Smooth muscle cell of the coronary artery (primary cell): ENCODE data around the gene ADAMTSL5. TPM values are rescaled to one million over a fixed set of nuclear protein-coding genes. Genes with fewer than 3 reads are reported as not detected.

ENCODE experiments used
- total RNA-seq: library from RNA; depleted of rRNA; stranded (reverse); fragments of >200 nt; gene quantifications from 2 replicates; pipeline ENCODE4 v1.2.3, GENCODE V29; 2014; ENCODE audit warnings: low replicate concordance

Gene ADAMTSL5, protein sequence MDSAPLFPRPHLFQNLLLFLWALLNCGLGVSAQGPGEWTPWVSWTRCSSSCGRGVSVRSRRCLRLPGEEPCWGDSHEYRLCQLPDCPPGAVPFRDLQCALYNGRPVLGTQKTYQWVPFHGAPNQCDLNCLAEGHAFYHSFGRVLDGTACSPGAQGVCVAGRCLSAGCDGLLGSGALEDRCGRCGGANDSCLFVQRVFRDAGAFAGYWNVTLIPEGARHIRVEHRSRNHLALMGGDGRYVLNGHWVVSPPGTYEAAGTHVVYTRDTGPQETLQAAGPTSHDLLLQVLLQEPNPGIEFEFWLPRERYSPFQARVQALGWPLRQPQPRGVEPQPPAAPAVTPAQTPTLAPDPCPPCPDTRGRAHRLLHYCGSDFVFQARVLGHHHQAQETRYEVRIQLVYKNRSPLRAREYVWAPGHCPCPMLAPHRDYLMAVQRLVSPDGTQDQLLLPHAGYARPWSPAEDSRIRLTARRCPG
- 1.3 and 2.6 TPM in 2 replicates for total RNA-seq

DNA sequence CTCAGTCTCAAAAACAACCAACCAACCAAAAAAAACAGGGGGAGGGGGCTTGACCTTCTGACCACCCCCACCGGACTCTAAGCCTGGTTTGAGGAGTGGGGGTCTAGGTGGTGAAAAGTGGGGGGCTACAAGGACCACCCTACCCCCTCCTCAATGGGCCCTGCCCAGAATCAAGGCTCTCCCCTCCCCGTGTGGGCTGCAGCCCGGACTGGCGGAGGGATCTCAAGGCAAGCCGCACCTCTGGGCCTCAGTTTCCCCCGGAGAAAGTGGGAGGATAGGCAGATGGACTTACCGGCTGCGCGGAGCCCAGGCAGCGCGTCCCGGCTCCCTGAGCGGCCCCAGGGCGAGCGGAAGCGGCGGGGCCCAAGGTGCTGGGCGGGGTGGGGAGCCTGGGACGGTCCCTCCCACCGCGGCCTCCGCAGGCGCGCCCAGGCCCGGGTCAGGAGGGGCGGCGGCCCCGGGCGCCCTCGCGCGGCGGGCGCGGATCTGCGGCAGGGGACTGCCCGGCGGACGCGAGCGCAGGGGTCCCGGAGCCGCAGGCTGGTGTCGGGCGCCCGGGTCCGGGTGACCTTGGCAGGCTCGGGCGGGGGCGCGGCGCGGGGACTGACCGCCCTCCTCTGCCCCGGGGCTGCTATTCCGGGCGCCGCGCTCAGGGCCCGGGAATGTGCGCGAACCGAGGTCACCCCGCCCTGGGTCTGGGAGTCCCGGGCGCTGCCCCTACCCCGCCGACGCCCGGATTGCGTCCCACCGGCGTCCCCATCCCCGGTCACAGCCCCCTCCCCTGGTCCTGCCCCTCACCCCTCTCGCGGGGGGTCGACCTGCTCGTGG lies at the start of gene ADAMTSL5:
Gene ADAMTSL5 (minus strand): TSS at position 349 of the 828 bp plus-strand sequence. CDS start 2,076 bp downstream, outside the sequence.

DNA sequence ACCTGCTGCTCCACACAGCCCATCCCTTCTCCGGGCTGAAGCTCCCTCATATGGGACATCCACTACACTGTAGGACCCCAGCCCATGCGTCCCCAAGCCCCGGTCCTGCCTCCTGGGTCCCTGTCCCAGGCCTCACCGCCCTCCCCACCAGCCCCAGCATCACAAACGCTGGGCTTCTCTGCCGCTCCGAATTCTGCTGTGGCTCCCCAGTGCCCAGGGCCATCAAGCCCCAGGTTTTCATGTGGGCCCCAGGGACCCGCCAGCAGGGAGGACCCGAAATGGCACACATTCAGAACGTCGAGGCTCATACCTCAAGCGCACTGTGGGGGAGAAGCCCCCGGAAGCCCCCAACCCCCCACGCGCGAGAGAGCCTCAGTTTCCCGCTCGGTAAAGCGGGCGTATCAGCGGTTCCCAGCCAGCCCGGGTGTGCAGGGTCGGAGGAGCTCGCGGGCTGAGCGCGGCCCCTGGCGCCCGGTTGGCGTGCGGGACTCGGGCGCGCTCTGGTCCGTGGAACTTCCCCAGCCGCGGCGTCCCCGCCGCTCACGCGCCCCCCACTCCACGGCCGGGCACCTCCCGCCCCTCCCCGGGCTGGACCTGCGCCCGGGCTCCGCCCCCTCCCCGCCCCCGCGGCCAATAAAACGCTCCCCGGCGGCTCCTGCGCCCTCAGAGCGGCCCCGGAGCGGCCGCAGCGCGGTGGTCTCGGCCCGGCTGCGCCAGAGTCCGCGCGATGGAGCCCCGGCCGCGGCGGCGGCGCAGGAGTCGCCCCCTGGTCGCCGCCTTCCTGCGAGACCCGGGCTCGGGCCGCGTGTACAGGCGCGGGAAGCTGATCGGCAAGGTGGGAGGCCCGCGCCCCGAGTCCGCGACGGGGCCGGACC lies 10.8 kb upstream of the ADAMTSL5 start, which contains the start of gene PLK5:
Gene PLK5 (plus strand): TSS at position 666 of the 875 bp plus-strand sequence. CDS start 2,920 bp downstream, outside the sequence.

DNA sequence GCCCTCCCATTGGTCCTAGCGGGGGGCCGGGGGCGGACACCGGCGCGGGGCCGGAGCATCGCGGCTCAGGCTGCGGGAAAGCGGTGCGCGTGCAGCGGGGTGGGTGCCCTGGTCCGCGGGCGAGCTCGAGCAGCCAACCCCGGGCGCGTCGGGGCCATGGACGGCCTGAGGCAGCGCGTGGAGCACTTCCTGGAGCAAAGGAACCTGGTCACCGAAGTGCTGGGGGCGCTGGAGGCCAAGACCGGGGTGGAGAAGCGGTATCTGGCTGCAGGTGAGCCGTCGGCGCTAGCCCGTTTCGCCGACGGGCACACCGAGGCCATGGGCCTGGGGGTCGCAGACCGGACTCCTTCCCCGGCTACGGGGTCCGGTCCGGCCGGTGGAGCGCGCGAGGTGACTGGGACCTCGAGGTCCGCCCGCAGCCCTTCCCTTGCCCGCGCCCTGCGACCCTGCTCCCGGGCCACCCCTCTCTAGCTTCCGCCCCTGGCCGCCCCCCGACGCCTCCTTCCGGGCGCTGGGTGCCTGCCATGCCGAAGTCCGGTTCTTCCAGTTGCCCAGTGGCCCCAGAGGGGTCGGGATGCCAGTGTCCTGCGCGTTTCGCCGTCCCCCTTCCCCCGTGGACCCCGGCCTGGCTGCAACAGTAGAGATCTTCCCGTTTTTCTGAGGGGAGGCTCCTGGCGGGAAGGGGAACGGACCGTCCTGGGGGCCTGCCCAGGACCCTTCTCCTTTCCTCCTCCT lies 21.5 kb downstream of the ADAMTSL5 start, which contains the start of gene REEP6:
Gene REEP6 (plus strand): TSS at position 68 of the 735 bp plus-strand sequence. CDS start 89 bp downstream, at position 157.

DNA sequence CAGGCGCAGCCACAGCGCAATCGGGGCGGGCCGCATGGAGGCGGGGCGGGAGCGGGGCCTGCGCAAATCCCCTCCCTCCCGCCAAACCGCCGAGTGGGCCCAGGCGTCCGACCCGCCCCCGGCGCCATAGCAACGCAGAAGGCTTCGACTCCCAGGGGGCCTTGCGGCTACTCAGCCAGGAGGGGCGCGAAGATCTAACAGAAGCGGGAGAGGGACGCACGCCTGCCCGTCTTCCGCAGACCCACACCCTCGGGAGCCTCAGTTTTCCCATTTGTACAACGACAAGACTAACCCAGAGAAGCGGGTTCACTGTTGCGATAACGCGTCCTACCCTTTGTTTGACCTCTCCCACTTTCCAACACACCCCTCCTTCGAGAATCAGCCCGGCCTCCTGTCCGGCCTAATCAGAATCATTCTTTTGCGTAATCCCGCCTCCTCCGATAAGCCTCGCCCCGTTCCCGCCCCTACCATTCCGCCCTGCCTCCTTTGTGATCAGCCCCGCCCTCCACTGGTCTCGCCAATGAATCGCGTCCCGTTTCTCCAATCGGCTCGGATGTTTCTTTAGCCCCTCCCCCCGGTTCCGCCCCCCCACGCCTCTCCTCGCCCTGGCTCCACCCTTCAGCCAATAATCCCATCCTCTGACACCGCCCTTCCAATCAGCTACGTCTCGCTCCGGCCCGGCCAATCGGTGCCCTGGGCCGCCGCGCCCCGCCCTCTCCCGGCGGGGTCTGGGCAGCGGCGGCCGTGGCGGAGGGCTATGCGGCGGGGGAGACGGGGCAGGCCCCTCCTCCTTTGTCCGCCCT lies 22.3 kb downstream of the ADAMTSL5 start, which contains the start of gene PCSK4:
Gene PCSK4 (minus strand): TSS at position 40 of the 803 bp plus-strand sequence. CDS start 4 bp downstream, at position 36.

DNA sequence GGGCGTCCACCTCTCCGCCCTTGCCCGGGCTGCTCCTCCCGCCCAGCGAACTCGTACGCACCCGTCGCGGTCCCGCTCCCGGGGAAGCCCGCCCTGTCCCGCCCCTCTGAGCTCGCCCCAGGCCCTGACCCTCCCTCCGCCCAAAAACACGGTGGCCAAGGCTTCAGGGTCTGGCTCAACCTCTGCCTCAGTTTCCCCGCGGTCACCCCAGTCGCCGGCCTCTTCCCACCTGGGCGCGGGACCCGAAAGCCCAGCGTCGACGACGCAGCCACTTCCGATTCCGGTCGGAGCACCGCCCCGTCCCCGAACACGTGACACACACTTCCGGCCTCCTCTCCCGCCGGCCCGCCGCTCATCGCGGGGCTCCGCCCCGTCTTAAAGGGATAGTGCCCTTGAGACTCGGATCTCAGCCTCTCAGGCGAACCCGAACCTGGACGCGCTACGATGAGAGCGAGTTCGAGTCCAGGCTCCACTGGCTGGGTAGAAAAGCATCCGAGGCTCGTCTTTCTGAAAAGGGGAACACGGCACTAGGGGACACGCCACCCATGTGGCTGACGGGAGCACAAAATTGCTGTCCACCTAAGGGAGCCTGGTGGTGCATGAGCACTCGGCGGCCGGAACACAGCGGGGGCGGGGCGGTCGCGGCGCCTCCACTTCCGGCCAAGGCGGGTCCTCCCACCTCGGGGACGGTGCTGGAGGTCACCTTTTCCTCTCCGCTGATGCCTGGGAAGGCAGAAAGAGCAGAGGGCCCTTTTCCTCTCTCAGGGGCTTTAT lies 33.7 kb downstream of the ADAMTSL5 start, which contains the start of gene C19orf25:
Gene C19orf25 (minus strand): TSS at position 282 of the 774 bp plus-strand sequence. CDS start 312 bp downstream, outside the sequence.

Other genes starting within 250 kb of the ADAMTSL5 start
- 148 and 327 TPM in 2 replicates for gene CIRBP, start 243.7 kb downstream of the ADAMTSL5 start, total RNA-seq
- gene FAM174C, start 237.5 kb downstream of the ADAMTSL5 start, total RNA-seq, result 8.4 and 17.5 TPM in 2 replicates
- gene EFNA2, start 227.1 kb downstream of the ADAMTSL5 start, total RNA-seq, result not detected in 2 replicates
- 51.4 and 87.2 TPM in 2 replicates for gene NDUFS7, start 129.1 kb downstream of the ADAMTSL5 start, total RNA-seq
- 29.8 and 36.3 TPM in 2 replicates for gene GAMT, start 111.5 kb downstream of the ADAMTSL5 start, total RNA-seq
- 22.8 and 53.7 TPM in 2 replicates for gene DAZAP1, start 105.4 kb downstream of the ADAMTSL5 start, total RNA-seq
- gene RPS15, start 74.6 kb downstream of the ADAMTSL5 start, total RNA-seq, result 178 and 496 TPM in 2 replicates
- under 0.01 and 0.08 TPM in 2 replicates for gene APC2, start 62.9 kb downstream of the ADAMTSL5 start, total RNA-seq
- gene C19orf25, start 33.8 kb downstream of the ADAMTSL5 start, total RNA-seq, result 13.5 and 21.2 TPM in 2 replicates
- gene PCSK4, start 22.7 kb downstream of the ADAMTSL5 start, total RNA-seq, result 0.68 and 1.5 TPM in 2 replicates
- gene REEP6, start 21.8 kb downstream of the ADAMTSL5 start, total RNA-seq, result 1.3 and 2.2 TPM in 2 replicates
- gene PLK5, start 11.1 kb upstream of the ADAMTSL5 start, total RNA-seq, result not detected in 2 replicates
- gene MEX3D, start 55.3 kb upstream of the ADAMTSL5 start, total RNA-seq, result 29.7 and 35.6 TPM in 2 replicates
- gene MBD3, start 79.8 kb upstream of the ADAMTSL5 start, total RNA-seq, result 75.7 and 87.9 TPM in 2 replicates
- 42.0 and 110 TPM in 2 replicates for gene UQCR11, start 92.4 kb upstream of the ADAMTSL5 start, total RNA-seq
- 58.5 and 79.1 TPM in 2 replicates for gene TCF3, start 139.6 kb upstream of the ADAMTSL5 start, total RNA-seq
- not detected in 2 replicates for gene ONECUT3, start 240.5 kb upstream of the ADAMTSL5 start, total RNA-seq